GM13976 (cell line): ENCODE results near the gene PCDH12.
A peak's percentile ranks its signal among the peaks of the same experiment; 100 is the strongest.
"Not testable (repeated sequence)": the region's sequence is repeated elsewhere in the genome, so short reads cannot be mapped to it uniquely, and the experiment has no call there.

ENCODE experiments used
- DNase-seq: peaks from one replicate; pipeline ENCODE4 v3.0.0; 2012; ENCODE audit warnings: low spot score
- in situ Hi-C: fragments of 300-500 bp; cut with MboI; formaldehyde crosslinking; loops from one replicate; pipeline ENCODE4 v1.12.0; 2022; ENCODE audit warnings: low sequenced_read_pairs, mixed read lengths, inconsistent platforms; ENCODE audit not compliant: unreplicated experiment
- TF ChIP-seq, protein P1 (sequence below): IDR thresholded peaks from 2 replicates; pipeline ENCODE4 v1.5.1; 2012; ENCODE audit warnings: borderline replicate concordance, mild to moderate bottlenecking; ENCODE audit not compliant: insufficient read depth; ENCODE audit errors: extremely low read depth, missing control alignments, control extremely low read depth

PCDH12 gene

DNA sequence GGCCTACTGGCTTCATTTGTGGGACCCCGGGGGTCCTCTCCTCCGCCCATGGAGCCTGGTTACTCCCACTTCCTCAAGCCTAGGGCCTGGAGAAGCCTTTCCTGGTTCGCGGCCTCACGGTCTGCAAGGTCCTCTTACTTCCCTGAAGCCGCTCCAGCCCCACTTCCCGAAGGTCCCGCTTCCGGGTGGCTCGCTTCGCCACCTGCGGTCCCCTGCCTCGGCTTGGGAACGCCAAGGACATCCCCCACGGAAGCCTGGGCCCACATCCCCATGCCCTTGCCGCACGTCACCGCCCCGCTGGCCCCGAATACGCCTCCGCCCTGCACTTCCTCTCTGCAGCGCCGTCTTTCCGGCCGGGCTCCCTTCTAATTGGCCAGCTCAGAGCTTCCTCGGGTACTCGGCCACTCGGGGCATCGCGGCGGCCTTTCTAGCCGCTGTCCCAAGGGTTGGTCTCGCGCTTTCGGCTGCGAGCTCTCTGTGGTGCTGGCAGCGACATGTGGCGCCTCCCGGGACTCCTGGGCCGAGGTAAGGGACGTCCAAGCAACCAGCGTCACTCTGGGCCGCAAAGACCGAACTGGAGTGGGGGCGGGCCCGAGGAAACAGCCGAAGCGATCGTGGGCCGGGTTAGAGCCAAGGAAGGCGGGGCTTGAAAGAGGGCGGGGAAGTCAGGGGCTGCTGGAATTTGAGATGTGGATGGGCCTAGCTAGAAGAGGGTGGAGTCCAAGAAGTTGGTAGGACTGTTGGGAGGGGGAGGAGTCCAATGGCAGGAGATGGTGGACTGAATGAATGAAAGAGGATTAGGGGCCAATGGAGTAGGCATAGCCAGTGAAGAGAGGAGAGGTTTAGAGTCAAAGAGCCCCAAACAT, 34.3 kb downstream of the PCDH12 start, which contains the start of gene DELE1:
Gene DELE1 (plus strand): TSS at position 424 of the 866 bp plus-strand sequence. CDS start 71 bp downstream, at position 495.
- TF ChIP-seq, protein P1, sequence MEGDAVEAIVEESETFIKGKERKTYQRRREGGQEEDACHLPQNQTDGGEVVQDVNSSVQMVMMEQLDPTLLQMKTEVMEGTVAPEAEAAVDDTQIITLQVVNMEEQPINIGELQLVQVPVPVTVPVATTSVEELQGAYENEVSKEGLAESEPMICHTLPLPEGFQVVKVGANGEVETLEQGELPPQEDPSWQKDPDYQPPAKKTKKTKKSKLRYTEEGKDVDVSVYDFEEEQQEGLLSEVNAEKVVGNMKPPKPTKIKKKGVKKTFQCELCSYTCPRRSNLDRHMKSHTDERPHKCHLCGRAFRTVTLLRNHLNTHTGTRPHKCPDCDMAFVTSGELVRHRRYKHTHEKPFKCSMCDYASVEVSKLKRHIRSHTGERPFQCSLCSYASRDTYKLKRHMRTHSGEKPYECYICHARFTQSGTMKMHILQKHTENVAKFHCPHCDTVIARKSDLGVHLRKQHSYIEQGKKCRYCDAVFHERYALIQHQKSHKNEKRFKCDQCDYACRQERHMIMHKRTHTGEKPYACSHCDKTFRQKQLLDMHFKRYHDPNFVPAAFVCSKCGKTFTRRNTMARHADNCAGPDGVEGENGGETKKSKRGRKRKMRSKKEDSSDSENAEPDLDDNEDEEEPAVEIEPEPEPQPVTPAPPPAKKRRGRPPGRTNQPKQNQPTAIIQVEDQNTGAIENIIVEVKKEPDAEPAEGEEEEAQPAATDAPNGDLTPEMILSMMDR, result no peak
- in situ Hi-C loops, result no loop called here
- peak; percentile 96 for DNase-seq

DNA sequence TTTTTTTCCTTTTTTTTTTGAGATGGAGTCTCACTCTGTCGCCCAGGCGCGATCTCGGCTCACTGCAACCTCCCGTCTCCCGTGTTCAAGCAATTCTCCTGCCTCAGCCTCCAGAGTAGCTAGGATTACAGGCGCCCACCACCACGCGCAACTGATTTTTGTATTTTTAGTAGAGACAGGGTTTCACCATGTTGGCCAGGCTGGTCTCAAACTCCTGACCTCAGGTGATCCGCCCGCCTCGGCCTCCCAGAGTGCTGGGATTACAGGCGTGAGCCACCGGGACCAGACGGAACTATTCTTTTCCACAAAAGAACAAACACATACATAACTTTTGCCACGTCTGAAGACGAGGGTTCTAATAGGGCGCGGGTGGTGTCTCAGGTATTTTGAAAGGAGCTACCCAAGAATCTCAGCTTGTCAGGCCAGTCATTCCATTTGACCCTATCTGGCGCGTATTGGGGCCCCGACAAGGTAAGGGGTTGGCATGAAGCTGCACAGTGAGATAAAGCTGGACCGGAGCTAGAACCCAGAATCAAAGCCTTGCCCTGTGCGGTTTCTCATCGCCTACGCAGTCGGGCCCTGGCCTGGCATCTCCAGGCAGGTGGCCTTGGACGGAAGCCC, 35.1 kb downstream of the PCDH12 start:
- in situ Hi-C loops, DNase-seq: not testable (repeated sequence)

DNA sequence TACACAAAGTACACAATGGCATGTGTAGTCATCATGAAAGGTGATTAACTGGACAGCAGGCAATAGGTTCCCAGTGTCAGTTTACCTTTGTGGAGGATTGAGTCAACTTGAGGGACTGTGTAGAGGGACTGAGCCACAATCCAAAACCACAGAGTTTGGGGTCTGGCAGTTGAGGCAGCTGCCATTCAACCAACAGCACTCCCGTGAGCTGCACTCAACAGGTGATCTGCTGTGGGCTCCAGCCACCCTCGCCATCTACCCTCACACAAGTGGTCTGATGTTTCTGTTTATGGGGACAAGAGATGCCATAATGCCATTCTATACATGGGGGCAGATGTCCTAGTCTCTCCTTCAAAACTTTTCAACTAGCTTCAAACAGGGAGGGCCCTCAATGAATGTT, 37.2 kb downstream of the PCDH12 start:
- no peak for DNase-seq
- in situ Hi-C loops, result no loop called here
- TF ChIP-seq, protein P1, result no peak

DNA sequence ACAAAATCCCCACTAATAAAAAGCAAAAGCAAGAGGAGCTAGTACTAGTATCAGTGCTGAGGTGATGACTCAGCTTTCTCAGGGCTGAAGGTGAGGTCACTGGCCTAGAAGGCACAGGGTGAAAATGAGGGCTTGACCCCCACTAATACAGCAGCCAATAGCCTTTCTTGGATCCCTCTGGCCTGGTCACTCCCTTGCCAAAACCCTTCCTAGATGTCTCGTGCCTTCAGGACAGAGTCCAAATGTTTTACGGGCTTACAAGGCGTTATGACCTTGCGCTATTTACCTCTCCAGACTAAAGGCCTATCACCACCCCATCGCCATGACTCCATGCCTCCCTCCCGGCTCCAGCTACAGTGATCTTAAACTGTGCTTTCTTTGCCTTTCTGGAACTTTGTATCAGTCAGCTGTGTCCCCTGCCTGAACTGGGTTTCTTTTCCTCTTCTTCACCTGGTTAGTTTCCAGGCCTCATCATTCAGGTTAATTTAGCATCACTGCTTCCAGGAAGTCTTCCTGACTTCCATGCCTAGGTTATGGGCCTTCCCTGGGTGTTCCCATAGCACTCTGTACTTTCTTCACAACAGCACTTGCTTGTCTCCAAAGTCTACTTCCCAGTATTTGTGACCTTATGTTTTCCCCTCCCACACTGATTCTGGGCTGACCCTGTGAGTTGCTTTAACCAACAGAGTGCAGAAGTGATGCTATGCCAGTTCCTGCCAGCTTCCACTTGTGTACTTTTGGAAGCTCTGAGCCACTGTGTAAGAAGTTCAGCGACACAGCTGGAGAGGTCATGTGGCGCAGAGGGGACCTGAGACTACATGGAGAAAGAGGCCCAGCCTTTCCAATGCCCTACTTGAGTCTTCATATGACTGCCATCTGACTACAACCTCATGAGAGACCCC, 38.5 kb downstream of the PCDH12 start:
- TF ChIP-seq, protein P1, result no peak
- in situ Hi-C loops, result no loop called here
- DNase-seq, result no peak

DNA sequence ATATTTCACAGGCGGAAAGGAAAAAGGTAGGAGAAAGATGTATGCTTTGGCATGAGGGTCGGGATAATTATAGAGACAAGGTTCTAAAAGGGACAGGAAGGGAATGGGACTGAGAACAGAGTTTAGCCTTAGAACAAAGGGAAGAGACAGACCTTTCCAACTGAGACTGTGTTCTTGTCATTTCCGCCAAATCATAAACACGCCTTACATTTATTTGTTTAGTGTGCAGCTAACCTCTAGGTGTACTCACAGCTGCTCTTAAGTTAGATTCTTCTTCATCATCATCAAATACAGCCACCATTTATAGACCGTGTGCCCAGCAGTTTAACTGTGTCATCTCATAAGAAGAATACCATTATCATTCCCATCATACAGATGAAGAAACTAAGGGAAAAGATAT, 40.2 kb downstream of the PCDH12 start:
- TF ChIP-seq, protein P1, result no peak
- in situ Hi-C loops, result no loop called here
- DNase-seq, result no peak

DNA sequence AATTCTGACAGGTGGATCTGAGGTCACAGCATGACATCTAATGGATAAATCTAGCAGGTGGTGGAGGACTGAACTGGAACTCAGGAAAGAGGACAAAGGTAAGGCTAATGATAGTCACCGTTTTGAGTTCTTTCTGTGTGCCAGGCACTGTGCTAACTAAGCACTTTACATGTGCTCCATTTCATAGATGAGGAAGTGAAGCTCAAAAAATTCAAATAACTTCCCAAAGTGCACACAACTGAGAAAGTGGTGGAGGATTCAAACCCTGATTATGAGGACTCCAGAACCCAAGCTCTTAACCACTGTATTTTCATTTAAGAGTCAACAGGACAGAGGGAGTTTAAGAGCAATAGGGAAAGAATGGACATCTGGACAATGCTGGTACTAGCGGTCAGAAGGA, 41.5 kb downstream of the PCDH12 start:
- no peak for DNase-seq
- in situ Hi-C loops, result no loop called here
- TF ChIP-seq, protein P1, result no peak
